Measurements from ENCODE around the gene CELSR3. TPM values are rescaled to one million over a fixed set of nuclear protein-coding genes. Genes with fewer than 3 reads are reported as not detected.

The CELSR3 gene
- total RNA-seq, 3 donors from 2014 or later (not counting 1 experiment from before 2014, with no cell fraction given): 2.0 to 3.4 (median 2.6) TPM

GRCh38 chr3:48637305-48637704, 25.4 kb downstream of the CELSR3 start:
- Histone ChIP-seq H3K36me3 (ENCODE audit: control insufficient read depth, insufficient read depth, low read length) (no peaks in the 10 kb centered on the region), H3K9me3 (ENCODE audit: control insufficient read depth, insufficient read depth, low read length) (no peaks in the 10 kb centered on the region), H3K4me1 (ENCODE audit: control insufficient read depth, insufficient read depth, low read length) (peaks cover 23% of the 10 kb centered on the region), H3K4me3 (ENCODE audit: low read length) (no peak overlapping the region), H3K27ac (ENCODE audit: low read length) (no peak overlapping the region), H3K27me3 (ENCODE audit: control insufficient read depth, insufficient read depth, low read length) (no peaks in the 10 kb centered on the region)
- ATAC-seq (no peak), DNase-seq (no peak)
- no peak for TF ChIP-seq CTCF (IDR thresholded peaks at IDR 0.05)
- H3K36me3 Mint-ChIP-seq: no peaks in the 10 kb centered on the region
- H3K27ac Mint-ChIP-seq: no peak overlapping the region
- H3K27me3 Mint-ChIP-seq (ENCODE audit: low read depth in 2 of 2): no peaks in the 10 kb centered on the region
- peaks cover 0 to 31% of the 10 kb centered on the region in 2 donors for H3K4me1 Mint-ChIP-seq
- no peaks in the 10 kb centered on the region for H3K9me3 Mint-ChIP-seq
- intact Hi-C loops (cut with micrococcal nuclease): no loop called here
- 93% methylated on average over 6 of the region's 6 CpGs for WGBS (ENCODE audit: insufficient coverage)
- H3K4me3 Mint-ChIP-seq: peak overlapping the region; percentile 13

- H3K36me3 Mint-ChIP-seq: no peaks in the 10 kb centered on the region
- H3K27me3 Mint-ChIP-seq (ENCODE audit: low read depth in 2 of 2): no peaks in the 10 kb centered on the region
- 46% methylated on average over 8 of the region's 10 CpGs for WGBS (ENCODE audit: insufficient coverage)
- Histone ChIP-seq H3K27ac (ENCODE audit: low read length) (no peak overlapping the region), H3K4me3 (ENCODE audit: low read length) (peak overlapping the region; percentile 83), H3K36me3 (ENCODE audit: control insufficient read depth, insufficient read depth, low read length) (no peaks in the 10 kb centered on the region), H3K4me1 (ENCODE audit: control insufficient read depth, insufficient read depth, low read length) (peaks cover 23% of the 10 kb centered on the region), H3K27me3 (ENCODE audit: control insufficient read depth, insufficient read depth, low read length) (no peaks in the 10 kb centered on the region), H3K9me3 (ENCODE audit: control insufficient read depth, insufficient read depth, low read length) (no peaks in the 10 kb centered on the region)
- TF ChIP-seq CTCF (IDR thresholded peaks at IDR 0.05): no peak
- no peaks in the 10 kb centered on the region for H3K9me3 Mint-ChIP-seq
- intact Hi-C loops (cut with micrococcal nuclease): no loop called here
- DNase-seq: no peak
- H3K27ac Mint-ChIP-seq: peak overlapping the region in 1 of 2 donors; percentile 81
- H3K4me1 Mint-ChIP-seq: peaks cover 0 to 31% of the 10 kb centered on the region in 2 donors
- ATAC-seq: no peak
- H3K4me3 Mint-ChIP-seq: peak overlapping the region; percentile 93
Observed at GRCh38 chr3:48636149-48636655, 26.5 kb downstream of the CELSR3 start.

- Mint-ChIP-seq H3K27me3 (ENCODE audit: low read depth in 2 of 2) (no peaks in the 10 kb centered on the region), H3K4me3 (peak within 1 kb of the TSS; percentile 93), H3K27ac (peak within 1 kb of the TSS; percentile 62 to 81), H3K36me3 (no peaks in the 10 kb centered on the region), H3K9me3 (no peaks in the 10 kb centered on the region), H3K4me1 (peaks cover 0 to 31% of the 10 kb centered on the region in 2 donors)
- intact Hi-C loops (cut with micrococcal nuclease): loop anchor here (1.0 kb wide), 1 partner anchor 20 kb away; no protein-coding TSS in a partner anchor
- peak; percentile 42 for TF ChIP-seq CTCF (IDR thresholded peaks at IDR 0.05)
- ATAC-seq (peak; percentile 95 to 96 (median 96)), DNase-seq (peak; percentile 86 to 94)
- H3K4me1 ChIP-seq (ENCODE audit: control insufficient read depth, insufficient read depth, low read length): peaks cover 23% of the 10 kb centered on the region
- H3K9me3 ChIP-seq (ENCODE audit: control insufficient read depth, insufficient read depth, low read length): no peaks in the 10 kb centered on the region
- peak within 1 kb of the TSS; percentile 83 for H3K4me3 ChIP-seq (ENCODE audit: low read length)
- under 1% methylated on average over 68 of the region's 68 CpGs for WGBS (ENCODE audit: insufficient coverage)
- H3K36me3 ChIP-seq (ENCODE audit: control insufficient read depth, insufficient read depth, low read length): no peaks in the 10 kb centered on the region
- H3K27ac ChIP-seq (ENCODE audit: low read length): peak within 1 kb of the TSS; percentile 49
- H3K27me3 ChIP-seq (ENCODE audit: control insufficient read depth, insufficient read depth, low read length): no peaks in the 10 kb centered on the region
Observed at GRCh38 chr3:48635222-48636021, 27.3 kb downstream of the CELSR3 start, which contains the start of gene SLC26A6. Gene SLC26A6 (minus strand): TSS chr3:48635461. CDS start chr3:48635393, 68 bp downstream.
